Measurements from ENCODE around the gene KRT6B.
"Not testable (repeated sequence)": the region's sequence is repeated elsewhere in the genome, so short reads cannot be mapped to it uniquely, and the experiment has no call there.

KRT6B gene

GRCh38 chr12:52452101-52452500, at the start of gene KRT6B:
KRT6B (minus strand) TSS chr12:52452146; CDS start chr12:52452078, 68 bp downstream.
- no peak for DNase-seq

GRCh38 chr12:52501490-52501889, 49.5 kb upstream of the KRT6B start:
- no peak for DNase-seq

GRCh38 chr12:52500574-52500973, 48.6 kb upstream of the KRT6B start:
- DNase-seq, result not testable (repeated sequence)

GRCh38 chr12:52499806-52500560, 48.0 kb upstream of the KRT6B start:
- no peak for DNase-seq

- DNase-seq, result no peak
Measured at GRCh38 chr12:52498946-52499345, 47.0 kb upstream of the KRT6B start.

- DNase-seq, result no peak
Measured at GRCh38 chr12:52497975-52498374, 46.0 kb upstream of the KRT6B start.

- DNase-seq, result no peak
Measured at GRCh38 chr12:52496590-52497071, 44.7 kb upstream of the KRT6B start.

GRCh38 chr12:52496054-52496453, 44.1 kb upstream of the KRT6B start:
- no peak for DNase-seq

- DNase-seq, result no peak
Measured at GRCh38 chr12:52495389-52495788, 43.4 kb upstream of the KRT6B start.

- DNase-seq, result no peak
Measured at GRCh38 chr12:52494518-52494917, 42.6 kb upstream of the KRT6B start.

GRCh38 chr12:52494100-52494499, 42.2 kb upstream of the KRT6B start:
- no peak for DNase-seq

GRCh38 chr12:52493172-52493571, 41.2 kb upstream of the KRT6B start, which contains the start of gene KRT6A:
KRT6A (minus strand) TSS chr12:52493257; CDS start chr12:52493188, 69 bp downstream.
- DNase-seq, result no peak

- not testable (repeated sequence) for DNase-seq
Measured at GRCh38 chr12:52492405-52492804, 40.5 kb upstream of the KRT6B start.

GRCh38 chr12:52491495-52491894, 39.5 kb upstream of the KRT6B start:
- not testable (repeated sequence) for DNase-seq

GRCh38 chr12:52488736-52489135, 36.8 kb upstream of the KRT6B start:
- DNase-seq, result no peak

GRCh38 chr12:52487744-52488443, 35.9 kb upstream of the KRT6B start:
- DNase-seq, result not testable (repeated sequence)

- no peak for DNase-seq
Measured at GRCh38 chr12:52487211-52487610, 35.3 kb upstream of the KRT6B start.

GRCh38 chr12:52486166-52487105, 34.5 kb upstream of the KRT6B start:
- DNase-seq, result no peak

- no peak for DNase-seq
Measured at GRCh38 chr12:52480073-52480472, 28.1 kb upstream of the KRT6B start.

GRCh38 chr12:52477651-52478050, 25.7 kb upstream of the KRT6B start:
- DNase-seq, result no peak

GRCh38 chr12:52474212-52474611, 22.3 kb upstream of the KRT6B start:
- DNase-seq, result no peak

- DNase-seq, result no peak
Measured at GRCh38 chr12:52473768-52474167, 21.8 kb upstream of the KRT6B start, which contains the start of gene KRT6C. KRT6C (minus strand) TSS chr12:52473805; CDS start chr12:52473737, 68 bp downstream.

- no peak for DNase-seq
Measured at GRCh38 chr12:52469853-52470252, 17.9 kb upstream of the KRT6B start.
